Measurements from ENCODE around the gene UIMC1. TPM values are rescaled to one million over a fixed set of nuclear protein-coding genes. Genes with fewer than 3 reads are reported as not detected.

Gene UIMC1
- total RNA-seq, 1 experiment from 2014 or later = 38.4 TPM

GRCh38 chr5:176862330-176862995 lies 144.1 kb downstream of the UIMC1 start:
- Histone ChIP-seq H3K36me3 (ENCODE audit: control insufficient read depth in 1 of 2, insufficient read depth in 2 of 2, low read length in 2 of 2) (no peaks in the 10 kb centered on the region), H3K9ac (ENCODE audit: low read length) (no peak overlapping the region), H3K9me2 (ENCODE audit: insufficient read depth) (no peaks in the 10 kb centered on the region), H3K9me3 (ENCODE audit: control insufficient read depth in 1 of 2, insufficient read depth in 1 of 2, low read depth in 1 of 2, low read length in 2 of 2) (no peaks in the 10 kb centered on the region), H4K20me1 (ENCODE audit: insufficient read depth) (no peaks in the 10 kb centered on the region), H3K79me2 (ENCODE audit: insufficient read depth, low read length) (no peaks in the 10 kb centered on the region), H3K4me2 (ENCODE audit: low read length) (no peak overlapping the region), H3K4me1 (ENCODE audit: control insufficient read depth in 1 of 2, insufficient read depth in 2 of 2, low read length in 2 of 2) (no peaks in the 10 kb centered on the region), H3K27ac (ENCODE audit: low read depth, low read length) (no peak overlapping the region), H2AFZ (ENCODE audit: low read depth, low read length, poor library complexity, severe bottlenecking) (no peak overlapping the region), H3K4me3 (replicated peaks in 1 of 2; ENCODE audit: low read depth in 1 of 2, low read length in 2 of 2) (no peak overlapping the region), H3K27me3 (ENCODE audit: insufficient read depth, low read length) (no peaks in the 10 kb centered on the region)
- ChIA-PET POLR2A (no interaction called here), CTCF (no interaction called here), RAD21 (ENCODE audit: low non-redundant PET in 1 of 2, low total read pairs in 2 of 2, uncharacterized antibody in 2 of 2, unreplicated experiment in 2 of 2) (no interaction called here)
- ATAC-seq (0 out of 2 replicates have a peak, but pooled peaks have one; percentile 14), DNase-seq (ENCODE audit: low read depth, low spot score) (no peak)
- intact Hi-C loops (cut with micrococcal nuclease) = no loop called here
- no peak for TF ChIP-seq JUND (IDR thresholded peaks at IDR 0.05)
- no peak for TF ChIP-seq SRF (IDR thresholded peaks at IDR 0.05; ENCODE audit: low read depth)
- TF ChIP-seq EZH2phosphoT487 (IDR thresholded peaks at IDR 0.05; ENCODE audit: borderline replicate concordance) = no peak
- TF ChIP-seq ZNF274 (IDR thresholded peaks at IDR 0.05; ENCODE audit: low read depth, low read length) = no peak
- no peak for TF ChIP-seq CTCF (IDR thresholded peaks at IDR 0.05 in 2 of 3, conservative IDR thresholded peaks at IDR 0.05 in 1 of 3; ENCODE audit: borderline replicate concordance in 1 of 3, insufficient read depth in 1 of 3, low read depth in 2 of 3, low read length in 2 of 3)
- no peak for TF ChIP-seq ELF1 (IDR thresholded peaks at IDR 0.05; ENCODE audit: borderline replicate concordance, low read depth)
- TF ChIP-seq POLR2AphosphoS5 (IDR thresholded peaks at IDR 0.05; ENCODE audit: low read depth, low read length) = no peak
- no TSS peak for BruUV-seq (replicated peaks)

GRCh38 chr5:176861276-176861675 lies 145.3 kb downstream of the UIMC1 start:
- H3K9ac ChIP-seq (ENCODE audit: low read length) = no peak overlapping the region
- ChIA-PET CTCF (no interaction called here), RAD21 (ENCODE audit: low non-redundant PET in 1 of 2, low total read pairs in 2 of 2, uncharacterized antibody in 2 of 2, unreplicated experiment in 2 of 2) (no interaction called here), POLR2A (no interaction called here)
- H4K20me1 ChIP-seq (ENCODE audit: insufficient read depth) = no peaks in the 10 kb centered on the region
- no peak overlapping the region for H3K27ac ChIP-seq (ENCODE audit: low read depth, low read length)
- no peaks in the 10 kb centered on the region for H3K9me2 ChIP-seq (ENCODE audit: insufficient read depth)
- DNase-seq (ENCODE audit: low read depth, low spot score) = no peak
- TF ChIP-seq ELF1 (IDR thresholded peaks at IDR 0.05; ENCODE audit: borderline replicate concordance, low read depth) = no peak
- TF ChIP-seq ZNF274 (IDR thresholded peaks at IDR 0.05; ENCODE audit: low read depth, low read length) = no peak
- no peak for TF ChIP-seq ZFX (IDR thresholded peaks at IDR 0.05)
- H3K79me2 ChIP-seq (ENCODE audit: insufficient read depth, low read length) = no peaks in the 10 kb centered on the region
- intact Hi-C loops (cut with micrococcal nuclease) = no loop called here
- no peaks in the 10 kb centered on the region for H3K27me3 ChIP-seq (ENCODE audit: insufficient read depth, low read length)
- no peak overlapping the region for H3K4me2 ChIP-seq (ENCODE audit: low read length)
- no peaks in the 10 kb centered on the region for H3K4me1 ChIP-seq (ENCODE audit: control insufficient read depth in 1 of 2, insufficient read depth in 2 of 2, low read length in 2 of 2)
- no peak overlapping the region for H2AFZ ChIP-seq (ENCODE audit: low read depth, low read length, poor library complexity, severe bottlenecking)
- ATAC-seq = no peak
- H3K36me3 ChIP-seq (ENCODE audit: control insufficient read depth in 1 of 2, insufficient read depth in 2 of 2, low read length in 2 of 2) = no peaks in the 10 kb centered on the region
- no peaks in the 10 kb centered on the region for H3K9me3 ChIP-seq (ENCODE audit: control insufficient read depth in 1 of 2, insufficient read depth in 1 of 2, low read depth in 1 of 2, low read length in 2 of 2)
- H3K4me3 ChIP-seq (replicated peaks in 1 of 2; ENCODE audit: low read depth in 1 of 2, low read length in 2 of 2) = no peak overlapping the region
- BruUV-seq (replicated peaks) = no TSS peak

All from HCT116 (cell line).